HEK293 (cell line): ENCODE data around the gene FBH1.

Experiments used
- CTCF ChIA-PET: fragments of 350-600 bp; formaldehyde crosslinking; extraction: SDS; loops from one replicate; lab custom pipeline; 2021; ENCODE audit warnings: antibody characterized with exemption; lab: Yijun Ruan, JAX
- POLR2A ChIA-PET: fragments of 300-600 bp; formaldehyde crosslinking; extraction: SDS; loops from one replicate; lab custom pipeline; 2020; ENCODE audit warnings: antibody characterized with exemption, inconsistent platforms; lab: Yijun Ruan, JAX
- H3K27ac ChIP-seq: fragments of 200-500 bp; sonication (Bioruptor generic); 2 replicates; pipeline ENCODE4 v1.5.1; 2014; ENCODE audit warnings: low read depth, low read length, control low read depth, inconsistent platforms; ENCODE audit errors: extremely low read depth
- H3K36me3 ChIP-seq, 2 experiments: fragments of 200-500 bp in 1 of 2; sonication (Bioruptor generic) in 1 of 2; 1 replicate in 1 of 2; 2 replicates in 1 of 2; pipeline ENCODE4 v1.5.1; 2014 to 2017; ENCODE audit warnings: inconsistent platforms in 2 of 2, low read length in 2 of 2; ENCODE audit not compliant: control insufficient read depth in 2 of 2, insufficient read depth in 1 of 2
- H3K4me1 ChIP-seq: fragments of 200-500 bp; sonication (Bioruptor generic); 2 replicates; pipeline ENCODE4 v1.5.1; 2014; ENCODE audit warnings: mild to moderate bottlenecking, low read length, inconsistent platforms; ENCODE audit not compliant: control insufficient read depth, insufficient read depth
- H3K4me3 ChIP-seq: 2 replicates; pipeline ENCODE4 v1.5.1; 2011; ENCODE audit warnings: low read depth, mild to moderate bottlenecking, control low read depth, low read length, moderate library complexity
- H3K9me3 ChIP-seq: fragments of 200-500 bp; sonication (Bioruptor generic); 2 replicates; pipeline ENCODE4 v1.5.1; 2014; ENCODE audit warnings: low read depth, low read length, inconsistent platforms; ENCODE audit not compliant: control insufficient read depth, insufficient read depth
- FEZF1 ChIP-seq: fragments of 450-650 bp; formaldehyde crosslinking; IDR thresholded peaks from 2 replicates; pipeline ENCODE4 v1.5.1; 2016; ENCODE audit warnings: missing biosample characterization, missing genetic modification characterization
- KLF8 ChIP-seq: fragments of 450-650 bp; formaldehyde crosslinking; IDR thresholded peaks from 2 replicates; pipeline ENCODE4 v1.5.1; 2016; ENCODE audit warnings: missing biosample characterization, missing genetic modification characterization
- SALL2 ChIP-seq: fragments of 450-650 bp; formaldehyde crosslinking; IDR thresholded peaks from 2 replicates; pipeline ENCODE4 v1.5.0; 2017; ENCODE audit warnings: missing biosample characterization, mild to moderate bottlenecking, missing genetic modification characterization, borderline replicate concordance
- YY1 ChIP-seq: fragments of 450-650 bp; formaldehyde crosslinking; IDR thresholded peaks from 2 replicates; pipeline ENCODE4 v1.5.1; 2018; ENCODE audit warnings: missing biosample characterization, missing genetic modification characterization
- ZNF132 ChIP-seq: fragments of 450-650 bp; formaldehyde crosslinking; IDR thresholded peaks from 2 replicates; pipeline ENCODE4 v1.5.1; 2017; ENCODE audit warnings: missing biosample characterization, missing genetic modification characterization, borderline replicate concordance
- ZNF16 ChIP-seq: fragments of 450-650 bp; formaldehyde crosslinking; IDR thresholded peaks from 2 replicates; pipeline ENCODE4 v1.5.1; 2016; ENCODE audit warnings: low read depth, missing biosample characterization, missing genetic modification characterization
- ZNF175 ChIP-seq: fragments of 450-650 bp; formaldehyde crosslinking; IDR thresholded peaks from 2 replicates; pipeline ENCODE4 v1.5.1; 2016; ENCODE audit warnings: missing biosample characterization, missing genetic modification characterization
- ZNF2 ChIP-seq: fragments of 450-650 bp; formaldehyde crosslinking; IDR thresholded peaks from 2 replicates; pipeline ENCODE4 v1.5.1; 2016; ENCODE audit warnings: missing biosample characterization, missing genetic modification characterization
- ZNF214 ChIP-seq: fragments of 450-650 bp; formaldehyde crosslinking; IDR thresholded peaks from 2 replicates; pipeline ENCODE4 v1.5.1; 2017; ENCODE audit warnings: missing biosample characterization, mild to moderate bottlenecking, missing genetic modification characterization, borderline replicate concordance
- ZNF280C ChIP-seq: fragments of 450-650 bp; formaldehyde crosslinking; IDR thresholded peaks from 2 replicates; pipeline ENCODE4 v1.5.1; 2016; ENCODE audit warnings: missing biosample characterization, missing genetic modification characterization
- ZNF292 ChIP-seq: fragments of 450-650 bp; formaldehyde crosslinking; IDR thresholded peaks from 2 replicates; pipeline ENCODE4 v1.5.1; 2016; ENCODE audit warnings: low read depth, missing biosample characterization, missing genetic modification characterization, borderline replicate concordance
- ZNF350 ChIP-seq: fragments of 450-650 bp; formaldehyde crosslinking; IDR thresholded peaks from 2 replicates; pipeline ENCODE4 v1.5.0; 2017; ENCODE audit warnings: missing biosample characterization, mild to moderate bottlenecking, missing genetic modification characterization
- ZNF580 ChIP-seq: fragments of 450-650 bp; formaldehyde crosslinking; IDR thresholded peaks from 2 replicates; pipeline ENCODE4 v1.5.1; 2016; ENCODE audit warnings: missing biosample characterization, missing genetic modification characterization
- ZNF654 ChIP-seq: fragments of 450-650 bp; formaldehyde crosslinking; IDR thresholded peaks from 2 replicates; pipeline ENCODE4 v1.5.1; 2016; ENCODE audit warnings: low read depth, missing biosample characterization, missing genetic modification characterization
- ZNF704 ChIP-seq: fragments of 450-650 bp; formaldehyde crosslinking; IDR thresholded peaks from 2 replicates; pipeline ENCODE4 v1.5.1; 2016; ENCODE audit warnings: missing biosample characterization, missing genetic modification characterization
- TF ChIP-seq, protein P1 (sequence below): fragments of 450-650 bp; IDR thresholded peaks from 2 replicates; pipeline ENCODE4 v1.5.1; 2018; ENCODE audit warnings: missing biosample characterization, mild to moderate bottlenecking, missing genetic modification characterization
- TF ChIP-seq, protein P2 (sequence below): fragments of 450-650 bp; formaldehyde crosslinking; IDR thresholded peaks from 2 replicates; pipeline ENCODE4 v1.5.1; 2016; ENCODE audit warnings: missing biosample characterization, missing genetic modification characterization

The FBH1 gene

GRCh38 chr10:5900247-5900646 is 10.2 kb downstream of the FBH1 start:
- Histone ChIP-seq H3K4me3 (no peak overlapping the region), H3K27ac (no peak overlapping the region), H3K9me3 (no peaks in the 10 kb centered on the region), H3K36me3 (peaks cover 0 to 28% of the 10 kb centered on the region in 2 experiments; a peak in 2 of 3 replicates), H3K4me1 (no peaks in the 10 kb centered on the region)
- CTCF ChIA-PET, result interaction anchor here (0.5 kb wide), 1 partner anchor 36 kb away, joined by 3 read pairs; no protein-coding TSS in a partner anchor
- POLR2A ChIA-PET, result interaction anchor here (1.4 kb wide), 1 partner anchor 10 kb away, joined by 8 read pairs; the partner anchor contains the start of genes ANKRD16 and FBH1
- TF ChIP-seq KLF8 (tag by site-specific recombination) (no peak), ZNF292 (tag by site-specific recombination) (no peak), ZNF132 (tag by site-specific recombination) (no peak), ZNF654 (tag by site-specific recombination) (no peak), YY1 (tag by site-specific recombination) (no peak), ZNF280C (no peak), ZNF350 (no peak), ZNF704 (tag by site-specific recombination) (no peak), ZNF580 (tag by site-specific recombination) (no peak), ZNF16 (tag by site-specific recombination) (no peak), FEZF1 (no peak), ZNF175 (tag by site-specific recombination) (no peak), ZNF214 (no peak)
- TF ChIP-seq, protein P1, sequence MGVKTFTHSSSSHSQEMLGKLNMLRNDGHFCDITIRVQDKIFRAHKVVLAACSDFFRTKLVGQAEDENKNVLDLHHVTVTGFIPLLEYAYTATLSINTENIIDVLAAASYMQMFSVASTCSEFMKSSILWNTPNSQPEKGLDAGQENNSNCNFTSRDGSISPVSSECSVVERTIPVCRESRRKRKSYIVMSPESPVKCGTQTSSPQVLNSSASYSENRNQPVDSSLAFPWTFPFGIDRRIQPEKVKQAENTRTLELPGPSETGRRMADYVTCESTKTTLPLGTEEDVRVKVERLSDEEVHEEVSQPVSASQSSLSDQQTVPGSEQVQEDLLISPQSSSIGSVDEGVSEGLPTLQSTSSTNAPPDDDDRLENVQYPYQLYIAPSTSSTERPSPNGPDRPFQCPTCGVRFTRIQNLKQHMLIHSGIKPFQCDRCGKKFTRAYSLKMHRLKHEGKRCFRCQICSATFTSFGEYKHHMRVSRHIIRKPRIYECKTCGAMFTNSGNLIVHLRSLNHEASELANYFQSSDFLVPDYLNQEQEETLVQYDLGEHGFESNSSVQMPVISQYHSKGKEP (tag by site-specific recombination), result no peak
- TF ChIP-seq, protein P2, sequence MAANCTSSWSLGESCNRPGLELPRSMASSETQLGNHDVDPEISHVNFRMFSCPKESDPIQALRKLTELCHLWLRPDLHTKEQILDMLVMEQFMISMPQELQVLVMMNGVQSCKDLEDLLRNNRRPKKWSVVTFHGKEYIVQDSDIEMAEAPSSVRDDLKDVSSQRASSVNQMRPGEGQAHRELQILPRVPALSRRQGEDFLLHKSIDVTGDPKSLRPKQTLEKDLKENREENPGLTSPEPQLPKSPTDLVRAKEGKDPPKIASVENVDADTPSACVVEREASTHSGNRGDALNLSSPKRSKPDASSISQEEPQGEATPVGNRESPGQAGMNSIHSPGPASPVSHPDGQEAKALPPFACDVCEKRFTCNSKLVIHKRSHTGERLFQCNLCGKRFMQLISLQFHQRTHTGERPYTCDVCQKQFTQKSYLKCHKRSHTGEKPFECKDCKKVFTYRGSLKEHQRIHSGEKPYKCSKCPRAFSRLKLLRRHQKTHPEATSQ, result no peak

- no peaks in the 10 kb centered on the region for H3K4me1 ChIP-seq
- CTCF ChIA-PET, result interaction anchor here (0.6 kb wide), 1 partner anchor 17 kb away, joined by 3 read pairs; no protein-coding TSS in a partner anchor
These were observed 12.7 kb downstream of the FBH1 start for GRCh38 chr10:5902511-5903274.

More at GRCh38 chr10:5902511-5903274, 12.7 kb downstream of the FBH1 start:
- peaks cover 5 to 25% of the 10 kb centered on the region in 2 experiments; a peak in 2 of 3 replicates for H3K36me3 ChIP-seq
- H3K4me3 ChIP-seq, result no peak overlapping the region
- POLR2A ChIA-PET, result no interaction called here
- H3K27ac ChIP-seq, result no peak overlapping the region
- no peak for TF ChIP-seq ZNF2 (tag by site-specific recombination)
- TF ChIP-seq SALL2 (tag by site-specific recombination), result no peak
- no peaks in the 10 kb centered on the region for H3K9me3 ChIP-seq
